Liver (tissue), 9 donors: ENCODE data around the gene KDELR3. TPM values are rescaled to one million over a fixed set of nuclear protein-coding genes. Genes with fewer than 3 reads are reported as not detected.

Experiments
- DNase-seq: peaks from one replicate; pipeline ENCODE4 v3.0.0-alpha.2; 2017; ENCODE audit warnings: low spot score
- H3K27ac ChIP-seq, 2 donors: one replicate each; pipeline ENCODE4 v1.7.0; 2013; ENCODE audit warnings: inconsistent platforms in 2 of 2, low read length in 2 of 2, control low read depth in 1 of 2, low read depth in 1 of 2, mild to moderate bottlenecking in 1 of 2
- H3K27me3 ChIP-seq, 4 donors: one replicate each; pipeline versions ENCODE4 v1.6.1 to v1.7.0; 2013; ENCODE audit warnings: low read length in 3 of 4, inconsistent platforms in 1 of 4, mild to moderate bottlenecking in 1 of 4, moderate library complexity in 1 of 4; ENCODE audit not compliant: control insufficient read depth in 4 of 4, insufficient read depth in 4 of 4
- H3K36me3 ChIP-seq, 4 donors: one replicate each; pipeline versions ENCODE4 v1.6.1 to v1.7.0; 2013; ENCODE audit warnings: low read length in 3 of 4, mild to moderate bottlenecking in 3 of 4, low read depth in 1 of 4, moderate library complexity in 1 of 4; ENCODE audit not compliant: control insufficient read depth in 4 of 4, insufficient read depth in 3 of 4
- H3K4me1 ChIP-seq, 4 donors: one replicate each; pipeline versions ENCODE4 v1.6.1 to v1.7.0; 2013; ENCODE audit warnings: low read length in 3 of 4, mild to moderate bottlenecking in 3 of 4, moderate library complexity in 1 of 4; ENCODE audit not compliant: control insufficient read depth in 4 of 4, insufficient read depth in 4 of 4
- H3K4me3 ChIP-seq, 3 donors: one replicate each; pipeline versions ENCODE4 v1.6.1 to v1.7.0; 2013; ENCODE audit warnings: low read length in 3 of 3, control low read depth in 1 of 3, low read depth in 1 of 3, mild to moderate bottlenecking in 1 of 3
- H3K9ac ChIP-seq, 2 donors: one replicate each; pipeline ENCODE4 v1.7.0; 2013; ENCODE audit warnings: low read length in 2 of 2, mild to moderate bottlenecking in 2 of 2, moderate library complexity in 2 of 2, control low read depth in 1 of 2, low read depth in 1 of 2
- H3K9me3 ChIP-seq, 4 donors: one replicate each; pipeline versions ENCODE4 v1.6.1 to v1.7.0; 2013; ENCODE audit warnings: low read length in 3 of 4; ENCODE audit not compliant: control insufficient read depth in 4 of 4
- EGR1 ChIP-seq, 2 donors: IDR thresholded peaks; 2 replicates each; pipeline ENCODE4 v1.6.1; 2016 to 2018; ENCODE audit warnings: antibody characterized with exemption in 2 of 2, low read depth in 2 of 2
- FOXA1 ChIP-seq: IDR thresholded peaks from 2 replicates; pipeline ENCODE4 v1.6.1; 2016; ENCODE audit warnings: antibody characterized with exemption
- FOXA2 ChIP-seq: IDR thresholded peaks from 2 replicates; pipeline ENCODE4 v1.6.1; 2016; ENCODE audit warnings: antibody characterized with exemption
- GABPA ChIP-seq, 2 donors: IDR thresholded peaks in 1 of 2; conservative IDR thresholded peaks in 1 of 2; 2 replicates each; pipeline ENCODE4 v1.6.1; 2016; ENCODE audit warnings: antibody characterized with exemption in 2 of 2, mild to moderate bottlenecking in 1 of 2, moderate library complexity in 1 of 2
- HNF4A ChIP-seq, 2 donors: conservative IDR thresholded peaks; 2 replicates each; pipeline ENCODE4 v1.6.1; 2016; ENCODE audit warnings: antibody characterized with exemption in 2 of 2, mild to moderate bottlenecking in 2 of 2
- HNF4G ChIP-seq: IDR thresholded peaks from 2 replicates; pipeline ENCODE4 v1.6.1; 2016; ENCODE audit warnings: antibody characterized with exemption
- JUND ChIP-seq, 2 donors: IDR thresholded peaks; 2 replicates each; pipeline ENCODE4 v1.6.1; 2016; ENCODE audit warnings: antibody characterized with exemption in 2 of 2
- NR2F2 ChIP-seq: IDR thresholded peaks from 2 replicates; pipeline ENCODE4 v1.6.1; 2016; ENCODE audit warnings: antibody characterized with exemption
- RAD21 ChIP-seq, 2 donors: IDR thresholded peaks; 2 replicates each; pipeline ENCODE4 v1.6.1; 2016; ENCODE audit warnings: antibody characterized with exemption in 2 of 2, mild to moderate bottlenecking in 2 of 2
- RXRA ChIP-seq, 2 donors: IDR thresholded peaks; 2 replicates each; pipeline ENCODE4 v1.6.1; 2017 to 2018; ENCODE audit warnings: antibody characterized with exemption in 2 of 2, mild to moderate bottlenecking in 1 of 2
- SP1 ChIP-seq: IDR thresholded peaks from 2 replicates; pipeline ENCODE4 v1.6.1; 2018; ENCODE audit warnings: antibody characterized with exemption, mild to moderate bottlenecking
- TAF1 ChIP-seq: conservative IDR thresholded peaks from 2 replicates; pipeline ENCODE4 v1.6.1; 2016; ENCODE audit warnings: antibody characterized with exemption, mild to moderate bottlenecking
- YY1 ChIP-seq: IDR thresholded peaks from 2 replicates; pipeline ENCODE4 v1.6.1; 2016; ENCODE audit warnings: antibody characterized with exemption, mild to moderate bottlenecking
- WGBS: extraction: QIAGEN DNeasy Blood & Tissue Kit; methylation state at CpG from one replicate; pipeline ENCODE4 v1.1.7; 2013; 5-methylcytosine and 5-hydroxymethylcytosine counted together
- polyA plus RNA-seq, 2 donors: library from polyadenylated mRNA; stranded (reverse) in 1 of 2; unstranded in 1 of 2; fragments of 200-250 nt in 1 of 2; fragments of >200 nt in 1 of 2; fragmentation: Nextera tagmentation in 1 of 2; extraction: Ambion mirVana in 1 of 2; gene quantifications; one replicate each; pipeline versions ENCODE4 v1.2.1 to v1.2.3, GENCODE V29; 2013 to 2015
- total RNA-seq, 2 donors: library from RNA; depleted of rRNA; stranded (reverse); fragments of >200 nt; gene quantifications; one replicate each; pipeline ENCODE4 v1.2.3, GENCODE V29; 2014
- TF ChIP-seq, protein P1 (sequence below): IDR thresholded peaks from 2 replicates; pipeline ENCODE4 v1.6.1; 2016; ENCODE audit warnings: antibody characterized with exemption
- TF ChIP-seq, protein P2 (sequence below): IDR thresholded peaks from 2 replicates; pipeline ENCODE4 v1.6.1; 2016; ENCODE audit warnings: antibody characterized with exemption, mild to moderate bottlenecking
- TF ChIP-seq, protein P3 (sequence below): IDR thresholded peaks from 2 replicates; pipeline ENCODE4 v1.6.1; 2016; ENCODE audit warnings: antibody characterized with exemption
- TF ChIP-seq, protein P4 (sequence below): fragments of 150-350 bp; IDR thresholded peaks from 2 replicates; pipeline ENCODE4 v1.5.1; 2017; ENCODE audit warnings: improper control_type of control experiment, low read depth, low read length; ENCODE audit not compliant: missing input control
- TF ChIP-seq, protein P5 (sequence below): IDR thresholded peaks from 2 replicates; pipeline ENCODE4 v1.6.1; 2016; ENCODE audit warnings: antibody characterized with exemption
- donor health status: healthy.
- donor health status: healthy.
- donor health status: healthy.
- donor health status: healthy.
- donor health status: healthy.

Gene KDELR3
- total and polyA plus RNA-seq, 4 donors = 3.5 to 12.8 (median 9.5) TPM

DNA sequence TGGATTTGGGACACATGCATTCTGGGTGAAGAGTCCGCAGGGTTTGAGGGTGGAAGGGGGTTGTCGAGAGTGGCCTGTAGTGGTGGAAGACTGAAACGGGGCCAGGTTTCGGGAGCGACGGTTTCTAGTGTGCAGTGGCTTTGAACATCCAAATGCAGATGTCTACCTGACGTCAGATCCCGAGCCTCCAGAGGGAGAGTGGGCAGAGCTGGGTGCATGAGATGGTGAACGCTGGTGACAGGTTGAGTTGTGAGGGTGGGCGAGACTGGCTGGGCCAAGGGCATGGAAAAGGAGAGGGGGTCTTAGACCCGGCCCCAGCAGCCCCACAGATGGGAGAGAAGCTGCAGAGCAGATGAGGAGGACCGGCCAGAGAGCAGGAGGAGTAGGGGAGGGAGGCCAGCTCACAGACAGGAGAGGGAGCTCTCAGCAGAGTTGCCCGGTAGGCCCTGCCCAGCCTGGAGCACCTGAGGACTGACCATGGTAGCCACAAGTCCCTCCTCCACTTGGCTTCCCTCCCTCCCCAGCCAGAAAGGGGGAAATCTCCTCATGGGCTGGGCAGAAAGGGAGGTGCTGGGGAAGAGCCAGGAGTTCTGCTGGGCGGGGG lies 27.0 kb upstream of the KDELR3 start:
- Histone ChIP-seq H3K27me3 (no peaks in the 10 kb centered on the region), H3K27ac (no peak overlapping the region), H3K4me3 (no peak overlapping the region), H3K4me1 (no peaks in the 10 kb centered on the region), H3K9ac (no peak overlapping the region), H3K9me3 (no peaks in the 10 kb centered on the region), H3K36me3 (no peaks in the 10 kb centered on the region)
- DNase-seq = no peak
- WGBS = 84% methylated on average over 14 of the region's 14 CpGs
- TF ChIP-seq RXRA (IDR thresholded peaks at IDR 0.05) (no peak), NR2F2 (no peak), FOXA2 (no peak), HNF4G (no peak)
- TF ChIP-seq, protein P1, sequence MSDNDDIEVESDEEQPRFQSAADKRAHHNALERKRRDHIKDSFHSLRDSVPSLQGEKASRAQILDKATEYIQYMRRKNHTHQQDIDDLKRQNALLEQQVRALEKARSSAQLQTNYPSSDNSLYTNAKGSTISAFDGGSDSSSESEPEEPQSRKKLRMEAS = no peak

DNA sequence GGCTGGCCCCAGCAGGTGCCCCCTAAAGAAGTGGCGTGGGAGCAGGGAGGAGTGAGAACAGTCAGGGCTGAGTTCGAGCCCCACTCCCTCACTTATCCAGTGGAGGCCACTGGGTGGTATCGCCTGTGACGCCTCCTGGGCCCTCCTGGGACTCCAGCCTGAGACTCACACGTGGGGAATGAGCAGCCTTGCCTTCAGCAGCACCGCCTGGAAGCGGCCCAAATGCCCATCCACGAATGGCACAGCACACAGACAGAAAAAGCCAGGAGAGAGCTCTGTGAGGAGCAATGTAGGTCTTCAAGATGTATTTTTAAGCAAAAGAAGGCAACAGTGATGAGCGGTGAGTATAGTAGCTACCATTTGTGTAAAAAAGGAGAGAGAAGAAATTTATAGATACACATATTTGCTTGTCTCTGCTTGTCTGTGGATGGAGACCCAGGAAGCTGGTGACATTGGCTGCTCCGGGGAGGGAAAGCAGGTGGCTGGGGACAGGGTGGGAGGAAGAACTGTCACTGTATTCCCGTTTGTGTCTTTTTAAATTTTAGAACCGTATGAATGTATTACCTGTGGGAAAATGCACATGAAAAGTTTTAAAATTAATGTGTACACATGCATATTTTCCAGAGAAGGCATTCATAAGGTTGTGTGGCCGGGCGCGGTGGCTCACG lies 26.1 kb upstream of the KDELR3 start:
- TF ChIP-seq TAF1 = no peak
- no peak for TF ChIP-seq NR2F2
- TF ChIP-seq, protein P2, sequence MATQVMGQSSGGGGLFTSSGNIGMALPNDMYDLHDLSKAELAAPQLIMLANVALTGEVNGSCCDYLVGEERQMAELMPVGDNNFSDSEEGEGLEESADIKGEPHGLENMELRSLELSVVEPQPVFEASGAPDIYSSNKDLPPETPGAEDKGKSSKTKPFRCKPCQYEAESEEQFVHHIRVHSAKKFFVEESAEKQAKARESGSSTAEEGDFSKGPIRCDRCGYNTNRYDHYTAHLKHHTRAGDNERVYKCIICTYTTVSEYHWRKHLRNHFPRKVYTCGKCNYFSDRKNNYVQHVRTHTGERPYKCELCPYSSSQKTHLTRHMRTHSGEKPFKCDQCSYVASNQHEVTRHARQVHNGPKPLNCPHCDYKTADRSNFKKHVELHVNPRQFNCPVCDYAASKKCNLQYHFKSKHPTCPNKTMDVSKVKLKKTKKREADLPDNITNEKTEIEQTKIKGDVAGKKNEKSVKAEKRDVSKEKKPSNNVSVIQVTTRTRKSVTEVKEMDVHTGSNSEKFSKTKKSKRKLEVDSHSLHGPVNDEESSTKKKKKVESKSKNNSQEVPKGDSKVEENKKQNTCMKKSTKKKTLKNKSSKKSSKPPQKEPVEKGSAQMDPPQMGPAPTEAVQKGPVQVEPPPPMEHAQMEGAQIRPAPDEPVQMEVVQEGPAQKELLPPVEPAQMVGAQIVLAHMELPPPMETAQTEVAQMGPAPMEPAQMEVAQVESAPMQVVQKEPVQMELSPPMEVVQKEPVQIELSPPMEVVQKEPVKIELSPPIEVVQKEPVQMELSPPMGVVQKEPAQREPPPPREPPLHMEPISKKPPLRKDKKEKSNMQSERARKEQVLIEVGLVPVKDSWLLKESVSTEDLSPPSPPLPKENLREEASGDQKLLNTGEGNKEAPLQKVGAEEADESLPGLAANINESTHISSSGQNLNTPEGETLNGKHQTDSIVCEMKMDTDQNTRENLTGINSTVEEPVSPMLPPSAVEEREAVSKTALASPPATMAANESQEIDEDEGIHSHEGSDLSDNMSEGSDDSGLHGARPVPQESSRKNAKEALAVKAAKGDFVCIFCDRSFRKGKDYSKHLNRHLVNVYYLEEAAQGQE = no peak
- TF ChIP-seq SP1 = no peak
- TF ChIP-seq JUND (IDR thresholded peaks at IDR 0.05) = no peak
- no peak for TF ChIP-seq GABPA (IDR thresholded peaks at IDR 0.05 in 1 of 2, conservative IDR thresholded peaks at IDR 0.05 in 1 of 2)
- TF ChIP-seq FOXA2 = no peak
- TF ChIP-seq FOXA1 = no peak
- TF ChIP-seq HNF4A (conservative IDR thresholded peaks at IDR 0.05) = no peak
- TF ChIP-seq, protein P1 = no peak
- TF ChIP-seq, protein P3, sequence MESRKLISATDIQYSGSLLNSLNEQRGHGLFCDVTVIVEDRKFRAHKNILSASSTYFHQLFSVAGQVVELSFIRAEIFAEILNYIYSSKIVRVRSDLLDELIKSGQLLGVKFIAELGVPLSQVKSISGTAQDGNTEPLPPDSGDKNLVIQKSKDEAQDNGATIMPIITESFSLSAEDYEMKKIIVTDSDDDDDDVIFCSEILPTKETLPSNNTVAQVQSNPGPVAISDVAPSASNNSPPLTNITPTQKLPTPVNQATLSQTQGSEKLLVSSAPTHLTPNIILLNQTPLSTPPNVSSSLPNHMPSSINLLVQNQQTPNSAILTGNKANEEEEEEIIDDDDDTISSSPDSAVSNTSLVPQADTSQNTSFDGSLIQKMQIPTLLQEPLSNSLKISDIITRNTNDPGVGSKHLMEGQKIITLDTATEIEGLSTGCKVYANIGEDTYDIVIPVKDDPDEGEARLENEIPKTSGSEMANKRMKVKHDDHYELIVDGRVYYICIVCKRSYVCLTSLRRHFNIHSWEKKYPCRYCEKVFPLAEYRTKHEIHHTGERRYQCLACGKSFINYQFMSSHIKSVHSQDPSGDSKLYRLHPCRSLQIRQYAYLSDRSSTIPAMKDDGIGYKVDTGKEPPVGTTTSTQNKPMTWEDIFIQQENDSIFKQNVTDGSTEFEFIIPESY = no peak
- TF ChIP-seq RXRA (IDR thresholded peaks at IDR 0.05) = no peak
- no peak for TF ChIP-seq EGR1 (IDR thresholded peaks at IDR 0.05; ENCODE audit: low read depth in 2 of 2)
- TF ChIP-seq, protein P4, sequence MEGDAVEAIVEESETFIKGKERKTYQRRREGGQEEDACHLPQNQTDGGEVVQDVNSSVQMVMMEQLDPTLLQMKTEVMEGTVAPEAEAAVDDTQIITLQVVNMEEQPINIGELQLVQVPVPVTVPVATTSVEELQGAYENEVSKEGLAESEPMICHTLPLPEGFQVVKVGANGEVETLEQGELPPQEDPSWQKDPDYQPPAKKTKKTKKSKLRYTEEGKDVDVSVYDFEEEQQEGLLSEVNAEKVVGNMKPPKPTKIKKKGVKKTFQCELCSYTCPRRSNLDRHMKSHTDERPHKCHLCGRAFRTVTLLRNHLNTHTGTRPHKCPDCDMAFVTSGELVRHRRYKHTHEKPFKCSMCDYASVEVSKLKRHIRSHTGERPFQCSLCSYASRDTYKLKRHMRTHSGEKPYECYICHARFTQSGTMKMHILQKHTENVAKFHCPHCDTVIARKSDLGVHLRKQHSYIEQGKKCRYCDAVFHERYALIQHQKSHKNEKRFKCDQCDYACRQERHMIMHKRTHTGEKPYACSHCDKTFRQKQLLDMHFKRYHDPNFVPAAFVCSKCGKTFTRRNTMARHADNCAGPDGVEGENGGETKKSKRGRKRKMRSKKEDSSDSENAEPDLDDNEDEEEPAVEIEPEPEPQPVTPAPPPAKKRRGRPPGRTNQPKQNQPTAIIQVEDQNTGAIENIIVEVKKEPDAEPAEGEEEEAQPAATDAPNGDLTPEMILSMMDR = no peak
- TF ChIP-seq RAD21 (IDR thresholded peaks at IDR 0.05) = no peak
- no peak for TF ChIP-seq YY1
- TF ChIP-seq HNF4G = no peak
- TF ChIP-seq, protein P5, sequence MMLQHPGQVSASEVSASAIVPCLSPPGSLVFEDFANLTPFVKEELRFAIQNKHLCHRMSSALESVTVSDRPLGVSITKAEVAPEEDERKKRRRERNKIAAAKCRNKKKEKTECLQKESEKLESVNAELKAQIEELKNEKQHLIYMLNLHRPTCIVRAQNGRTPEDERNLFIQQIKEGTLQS = no peak
- DNase-seq = no peak
- H3K27me3 ChIP-seq = no peaks in the 10 kb centered on the region
- no peaks in the 10 kb centered on the region for H3K36me3 ChIP-seq
- WGBS = 81% methylated on average over 16 of the region's 16 CpGs
- no peak overlapping the region for H3K9ac ChIP-seq
- no peaks in the 10 kb centered on the region for H3K4me1 ChIP-seq
- no peaks in the 10 kb centered on the region for H3K9me3 ChIP-seq
- no peak overlapping the region for H3K27ac ChIP-seq
- H3K4me3 ChIP-seq = no peak overlapping the region
